ENCODE measurements around the gene ZNF76. TPM values are rescaled to one million over a fixed set of nuclear protein-coding genes. Genes with fewer than 3 reads are reported as not detected.

The ZNF76 gene
- total and polyA plus RNA-seq, 9 of the 15 experiments (the other 6 are each of a cell fraction or from before 2014, with no cell fraction given) = 1.2 to 17.8 (median 10.7) TPM

DNA sequence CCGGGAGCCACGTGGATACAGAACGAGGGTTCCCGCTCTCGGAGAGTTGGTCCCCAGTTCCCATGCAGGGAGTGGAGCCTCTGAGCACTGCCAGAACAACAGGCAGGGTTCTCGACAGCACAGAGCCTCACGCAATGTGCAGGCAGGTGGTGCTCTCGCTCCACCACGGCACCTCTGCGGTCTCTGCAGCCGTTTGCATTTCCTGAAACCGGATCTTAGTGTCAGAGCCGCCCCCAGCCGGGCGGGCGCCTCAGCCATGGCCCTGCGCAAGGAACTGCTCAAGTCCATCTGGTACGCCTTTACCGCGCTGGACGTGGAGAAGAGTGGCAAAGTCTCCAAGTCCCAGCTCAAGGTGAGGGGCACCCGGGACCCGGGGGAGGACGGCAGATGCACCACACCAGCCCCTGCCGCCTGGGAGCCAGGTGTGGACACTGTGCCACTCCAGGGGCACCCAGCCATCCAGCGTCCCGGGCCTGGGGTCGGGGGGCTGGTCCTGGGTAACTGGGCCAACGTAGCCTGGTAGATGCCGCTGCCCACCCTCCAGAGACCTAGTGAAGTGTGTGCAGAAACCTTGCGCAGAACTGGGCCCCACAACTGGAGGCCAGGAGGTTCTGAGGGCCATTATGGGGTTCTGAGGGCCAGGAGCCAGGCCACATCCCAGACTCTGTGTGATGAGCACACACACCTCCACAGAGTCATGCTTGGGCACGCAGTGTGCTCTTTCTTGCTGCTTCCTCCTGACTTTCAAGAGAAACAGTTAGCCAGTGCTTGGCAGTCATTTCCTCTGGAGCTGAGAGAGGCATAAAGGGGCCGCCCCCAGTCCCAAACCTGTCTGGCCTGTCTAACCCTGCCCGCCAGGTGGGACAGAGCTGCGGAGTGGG is 38.3 kb downstream of the ZNF76 start, which contains the start of gene DEF6 (continued):
- no peak for TF ChIP-seq SRSF3 (IDR thresholded peaks at IDR 0.05; ENCODE audit: insufficient read depth, low read length)
- TF ChIP-seq HEY1 (CRISPR knock-in tag; IDR thresholded peaks at IDR 0.05; ENCODE audit: borderline replicate concordance) = no peak
- TF ChIP-seq FIP1L1 (IDR thresholded peaks at IDR 0.05; ENCODE audit: low read depth, low read length, poor library complexity, severe bottlenecking) = peak; percentile 44
- no peak for TF ChIP-seq NFATC3 (IDR thresholded peaks at IDR 0.05)
- peak; percentile 79 for TF ChIP-seq EP400 (IDR thresholded peaks at IDR 0.05)
- TF ChIP-seq, protein P1, sequence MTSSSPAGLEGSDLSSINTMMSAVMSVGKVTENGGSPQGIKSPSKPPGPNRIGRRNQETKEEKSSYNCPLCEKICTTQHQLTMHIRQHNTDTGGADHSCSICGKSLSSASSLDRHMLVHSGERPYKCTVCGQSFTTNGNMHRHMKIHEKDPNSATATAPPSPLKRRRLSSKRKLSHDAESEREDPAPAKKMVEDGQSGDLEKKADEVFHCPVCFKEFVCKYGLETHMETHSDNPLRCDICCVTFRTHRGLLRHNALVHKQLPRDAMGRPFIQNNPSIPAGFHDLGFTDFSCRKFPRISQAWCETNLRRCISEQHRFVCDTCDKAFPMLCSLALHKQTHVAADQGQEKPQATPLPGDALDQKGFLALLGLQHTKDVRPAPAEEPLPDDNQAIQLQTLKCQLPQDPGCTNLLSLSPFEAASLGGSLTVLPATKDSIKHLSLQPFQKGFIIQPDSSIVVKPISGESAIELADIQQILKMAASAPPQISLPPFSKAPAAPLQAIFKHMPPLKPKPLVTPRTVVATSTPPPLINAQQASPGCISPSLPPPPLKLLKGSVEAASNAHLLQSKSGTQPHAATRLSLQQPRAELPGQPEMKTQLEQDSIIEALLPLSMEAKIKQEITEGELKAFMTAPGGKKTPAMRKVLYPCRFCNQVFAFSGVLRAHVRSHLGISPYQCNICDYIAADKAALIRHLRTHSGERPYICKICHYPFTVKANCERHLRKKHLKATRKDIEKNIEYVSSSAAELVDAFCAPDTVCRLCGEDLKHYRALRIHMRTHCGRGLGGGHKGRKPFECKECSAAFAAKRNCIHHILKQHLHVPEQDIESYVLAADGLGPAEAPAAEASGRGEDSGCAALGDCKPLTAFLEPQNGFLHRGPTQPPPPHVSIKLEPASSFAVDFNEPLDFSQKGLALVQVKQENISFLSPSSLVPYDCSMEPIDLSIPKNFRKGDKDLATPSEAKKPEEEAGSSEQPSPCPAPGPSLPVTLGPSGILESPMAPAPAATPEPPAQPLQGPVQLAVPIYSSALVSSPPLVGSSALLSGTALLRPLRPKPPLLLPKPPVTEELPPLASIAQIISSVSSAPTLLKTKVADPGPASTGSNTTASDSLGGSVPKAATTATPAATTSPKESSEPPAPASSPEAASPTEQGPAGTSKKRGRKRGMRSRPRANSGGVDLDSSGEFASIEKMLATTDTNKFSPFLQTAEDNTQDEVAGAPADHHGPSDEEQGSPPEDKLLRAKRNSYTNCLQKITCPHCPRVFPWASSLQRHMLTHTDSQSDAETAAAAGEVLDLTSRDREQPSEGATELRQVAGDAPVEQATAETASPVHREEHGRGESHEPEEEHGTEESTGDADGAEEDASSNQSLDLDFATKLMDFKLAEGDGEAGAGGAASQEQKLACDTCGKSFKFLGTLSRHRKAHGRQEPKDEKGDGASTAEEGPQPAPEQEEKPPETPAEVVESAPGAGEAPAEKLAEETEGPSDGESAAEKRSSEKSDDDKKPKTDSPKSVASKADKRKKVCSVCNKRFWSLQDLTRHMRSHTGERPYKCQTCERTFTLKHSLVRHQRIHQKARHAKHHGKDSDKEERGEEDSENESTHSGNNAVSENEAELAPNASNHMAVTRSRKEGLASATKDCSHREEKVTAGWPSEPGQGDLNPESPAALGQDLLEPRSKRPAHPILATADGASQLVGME (CRISPR knock-in tag; IDR thresholded peaks at IDR 0.05) = 0 out of 2 replicates have a peak, but pooled peaks have one; percentile 7
- no peak for TF ChIP-seq ZNF76 (CRISPR knock-in tag; IDR thresholded peaks at IDR 0.05; ENCODE audit: borderline replicate concordance)
- TF ChIP-seq TCFL5 (CRISPR knock-in tag; conservative IDR thresholded peaks at IDR 0.05) = no peak
- no peak for TF ChIP-seq RBM14 (IDR thresholded peaks at IDR 0.05; ENCODE audit: borderline replicate concordance, insufficient read depth, low read depth, low read length)
- no peak for TF ChIP-seq ATF1 (CRISPR knock-in tag; IDR thresholded peaks at IDR 0.05)
- TF ChIP-seq ATF1 (tag; IDR thresholded peaks at IDR 0.05) = peak; percentile 73
- peak; percentile 79 for TF ChIP-seq ZBED1 (IDR thresholded peaks at IDR 0.05)
- no peak for TF ChIP-seq PKNOX1 (IDR thresholded peaks at IDR 0.05)
- TF ChIP-seq, protein P2, sequence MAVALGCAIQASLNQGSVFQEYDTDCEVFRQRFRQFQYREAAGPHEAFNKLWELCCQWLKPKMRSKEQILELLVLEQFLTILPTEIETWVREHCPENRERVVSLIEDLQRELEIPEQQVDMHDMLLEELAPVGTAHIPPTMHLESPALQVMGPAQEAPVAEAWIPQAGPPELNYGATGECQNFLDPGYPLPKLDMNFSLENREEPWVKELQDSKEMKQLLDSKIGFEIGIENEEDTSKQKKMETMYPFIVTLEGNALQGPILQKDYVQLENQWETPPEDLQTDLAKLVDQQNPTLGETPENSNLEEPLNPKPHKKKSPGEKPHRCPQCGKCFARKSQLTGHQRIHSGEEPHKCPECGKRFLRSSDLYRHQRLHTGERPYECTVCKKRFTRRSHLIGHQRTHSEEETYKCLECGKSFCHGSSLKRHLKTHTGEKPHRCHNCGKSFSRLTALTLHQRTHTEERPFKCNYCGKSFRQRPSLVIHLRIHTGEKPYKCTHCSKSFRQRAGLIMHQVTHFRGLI (CRISPR knock-in tag; IDR thresholded peaks at IDR 0.05) = no peak
- no peak for TF ChIP-seq CBX2 (IDR thresholded peaks at IDR 0.05; ENCODE audit: insufficient read depth, low read length, poor library complexity, severe bottlenecking)
- TF ChIP-seq PURB (CRISPR knock-in tag; IDR thresholded peaks at IDR 0.05; ENCODE audit: low read depth) = 0 out of 2 replicates have a peak, but pooled peaks have one; percentile 24
- TF ChIP-seq, protein P3, sequence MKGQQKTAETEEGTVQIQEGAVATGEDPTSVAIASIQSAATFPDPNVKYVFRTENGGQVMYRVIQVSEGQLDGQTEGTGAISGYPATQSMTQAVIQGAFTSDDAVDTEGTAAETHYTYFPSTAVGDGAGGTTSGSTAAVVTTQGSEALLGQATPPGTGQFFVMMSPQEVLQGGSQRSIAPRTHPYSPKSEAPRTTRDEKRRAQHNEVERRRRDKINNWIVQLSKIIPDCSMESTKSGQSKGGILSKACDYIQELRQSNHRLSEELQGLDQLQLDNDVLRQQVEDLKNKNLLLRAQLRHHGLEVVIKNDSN (CRISPR knock-in tag; IDR thresholded peaks at IDR 0.05) = peak; percentile 13
- TF ChIP-seq TBL1XR1 (IDR thresholded peaks at IDR 0.05; ENCODE audit: low read length in 2 of 2) = peak in 1 of 2 experiments; percentile 69; a peak in 2 of 4 replicates
- 0 out of 2 replicates have a peak, but pooled peaks have one; percentile 29 for TF ChIP-seq TRIM28 (IDR thresholded peaks at IDR 0.05)

Measured in K562 (cell line).